Measurements from ENCODE around the gene CHRNA4. TPM values are rescaled to one million over a fixed set of nuclear protein-coding genes. Genes with fewer than 3 reads are reported as not detected.
A peak's percentile ranks its signal among the peaks of the same experiment; 100 is the strongest.

Gene CHRNA4
- total and polyA plus RNA-seq, 2 of the 13 experiments (the other 11 are each of a cell fraction or from before 2014, with no cell fraction given) = not detected

- TF ChIP-seq ZBED4 (CRISPR knock-in tag; IDR thresholded peaks at IDR 0.05; ENCODE audit: borderline replicate concordance) = 0 out of 2 replicates have a peak, but pooled peaks have one; percentile 47
- TF ChIP-seq SRY (CRISPR knock-in tag; IDR thresholded peaks at IDR 0.05) = peak; percentile 70; the same call in 1 of the 2 replicates
- no peak for TF ChIP-seq CSRNP1 (CRISPR knock-in tag; IDR thresholded peaks at IDR 0.05)
- no peak for TF ChIP-seq PBX2 (CRISPR knock-in tag; IDR thresholded peaks at IDR 0.05)
- no peak for TF ChIP-seq THAP8 (CRISPR knock-in tag; IDR thresholded peaks at IDR 0.05; ENCODE audit: borderline replicate concordance)
- no peak for TF ChIP-seq PRPF4 (IDR thresholded peaks at IDR 0.05; ENCODE audit: low read depth, low read length, poor library complexity, severe bottlenecking)
- TF ChIP-seq ZNF496 (CRISPR knock-in tag; IDR thresholded peaks at IDR 0.05; ENCODE audit: insufficient replicate concordance) = no peak
- 0 out of 2 replicates have a peak, but pooled peaks have one; percentile 30 for TF ChIP-seq ZNF766 (CRISPR knock-in tag; IDR thresholded peaks at IDR 0.05; ENCODE audit: borderline replicate concordance)
- no peak for TF ChIP-seq DNMT3B (CRISPR knock-in tag; conservative IDR thresholded peaks at IDR 0.05)
- TF ChIP-seq ATRX (CRISPR knock-in tag; IDR thresholded peaks at IDR 0.05; ENCODE audit: borderline replicate concordance) = no peak
- no peak for TF ChIP-seq ZMAT5 (CRISPR knock-in tag; IDR thresholded peaks at IDR 0.05; ENCODE audit: borderline replicate concordance, low read depth)
- TF ChIP-seq DZIP1 (CRISPR knock-in tag; IDR thresholded peaks at IDR 0.05) = peak; percentile 65; the same call in 1 of the 2 replicates
- no peak for TF ChIP-seq CREB3 (CRISPR knock-in tag; IDR thresholded peaks at IDR 0.05)
- TF ChIP-seq MIER2 (CRISPR knock-in tag; IDR thresholded peaks at IDR 0.05) = no peak
- no peak for TF ChIP-seq SAP130 (CRISPR knock-in tag; IDR thresholded peaks at IDR 0.05; ENCODE audit: low read depth)
- TF ChIP-seq SP4 (CRISPR knock-in tag; IDR thresholded peaks at IDR 0.05) = no peak
- 0 out of 2 replicates have a peak, but pooled peaks have one; percentile 10 for TF ChIP-seq STAT5B (CRISPR knock-in tag; IDR thresholded peaks at IDR 0.05)
- no peak for TF ChIP-seq CEBPG (CRISPR knock-in tag; IDR thresholded peaks at IDR 0.05)
These were observed 20.8 kb upstream of the CHRNA4 start (continued) for GRCh38 chr20:63381781-63382431.
